Activated CD4-positive, alpha-beta T cell treated with anti-CD3 and anti-CD28 coated beads, Interleukin-2, amount 50 U/mL, for 4 hours (primary cell): ENCODE data around the gene SMURF1.
"Not testable (repeated sequence)": the region's sequence is repeated elsewhere in the genome, so short reads cannot be mapped to it uniquely, and the experiment has no call there.

ENCODE experiments used
- DNase-seq, 2 experiments: peaks; one replicate each; pipeline ENCODE4 v3.0.0-alpha.2; 2020

SMURF1 gene

DNA sequence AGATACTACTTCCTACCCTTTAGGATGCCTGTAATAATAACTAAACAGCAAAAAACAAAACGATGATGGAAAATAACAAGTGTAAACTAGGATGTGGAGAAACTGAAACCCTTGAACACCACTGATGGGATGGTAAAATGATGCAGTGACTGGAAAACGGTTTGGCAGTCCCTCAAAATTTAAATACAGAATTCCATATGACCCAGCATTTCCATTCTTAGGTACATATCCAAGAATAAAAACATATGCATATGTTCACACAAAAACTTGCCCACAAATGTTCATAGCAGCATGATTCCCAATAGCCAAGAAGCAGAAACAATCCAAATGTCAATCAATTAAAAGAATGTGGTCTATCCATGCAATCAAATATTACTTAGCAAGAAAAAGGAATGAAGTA is 25.8 kb downstream of the SMURF1 start:
- no peak for DNase-seq

DNA sequence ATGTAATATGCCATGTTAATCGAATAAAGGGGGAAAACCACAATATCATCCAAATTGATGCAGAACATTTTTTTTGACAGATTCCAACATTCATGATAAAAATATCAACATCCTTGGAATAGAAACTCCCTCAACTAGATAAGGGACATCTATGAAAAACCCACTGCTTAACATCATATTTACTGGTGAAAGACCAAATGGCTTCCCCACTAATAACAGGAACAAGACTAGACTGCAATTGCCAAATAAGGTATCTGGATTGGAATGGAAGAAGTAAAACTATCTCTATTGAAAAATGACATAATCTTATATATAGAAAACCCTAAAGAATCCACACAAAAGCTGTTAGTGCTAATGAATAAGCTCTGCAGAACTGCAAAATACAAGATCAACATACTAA is 27.8 kb downstream of the SMURF1 start:
- no peak for DNase-seq

DNA sequence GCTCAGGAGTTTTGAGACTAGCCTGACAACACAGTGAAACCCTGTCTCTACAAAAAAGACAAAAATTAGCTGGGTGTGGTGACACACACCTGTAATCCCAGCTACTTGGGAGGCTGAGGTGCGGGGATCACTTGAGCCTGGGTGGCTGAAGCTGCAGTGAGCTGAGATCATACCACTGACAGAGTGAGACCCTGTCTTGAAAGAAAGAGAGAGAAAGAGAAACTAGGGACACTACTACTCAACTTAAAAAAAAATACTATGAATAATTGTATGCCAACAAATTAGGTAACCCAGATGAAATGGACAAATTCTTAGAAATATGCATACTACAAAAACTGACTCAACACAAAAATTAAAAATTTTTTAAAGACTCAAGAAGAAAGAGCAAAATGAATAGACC is 28.5 kb downstream of the SMURF1 start:
- no peak for DNase-seq

DNA sequence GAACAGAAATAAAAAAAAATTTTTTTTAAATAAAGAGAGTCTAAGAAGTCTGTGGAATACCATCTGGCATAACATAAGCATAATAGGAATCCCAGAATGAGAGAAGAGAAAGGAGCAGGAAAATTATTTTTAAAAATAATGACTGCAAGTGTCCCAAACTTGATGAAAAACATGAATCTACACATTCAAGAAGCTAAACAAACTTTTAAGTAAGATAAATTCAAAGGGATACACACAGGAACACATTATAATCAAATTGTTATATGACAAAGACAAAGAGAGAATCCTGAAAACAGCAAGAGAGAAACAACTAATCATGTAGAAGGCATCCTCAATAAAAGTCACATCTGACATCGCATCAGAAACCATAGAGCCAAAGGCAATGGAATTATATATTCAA is 30.9 kb downstream of the SMURF1 start:
- DNase-seq = no peak

DNA sequence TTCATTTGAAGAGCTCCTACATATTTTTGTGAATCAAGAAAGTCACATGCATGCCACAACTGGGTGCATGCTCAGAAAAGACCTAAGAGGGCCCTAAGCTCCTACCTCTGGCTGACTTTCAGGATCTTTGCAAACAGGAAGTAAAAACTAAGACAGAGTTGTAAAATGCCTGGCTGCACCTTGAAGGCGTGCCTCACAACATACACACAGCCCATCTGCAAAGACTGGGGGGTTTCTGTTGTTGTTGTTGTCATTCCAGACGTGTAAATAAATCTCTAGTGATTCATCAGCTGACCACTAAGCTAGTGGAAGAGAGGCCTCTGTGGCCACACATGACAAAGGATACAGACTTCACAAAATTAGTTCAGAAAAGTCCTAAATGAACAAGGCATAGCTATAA is 31.8 kb downstream of the SMURF1 start:
- no peak for DNase-seq

DNA sequence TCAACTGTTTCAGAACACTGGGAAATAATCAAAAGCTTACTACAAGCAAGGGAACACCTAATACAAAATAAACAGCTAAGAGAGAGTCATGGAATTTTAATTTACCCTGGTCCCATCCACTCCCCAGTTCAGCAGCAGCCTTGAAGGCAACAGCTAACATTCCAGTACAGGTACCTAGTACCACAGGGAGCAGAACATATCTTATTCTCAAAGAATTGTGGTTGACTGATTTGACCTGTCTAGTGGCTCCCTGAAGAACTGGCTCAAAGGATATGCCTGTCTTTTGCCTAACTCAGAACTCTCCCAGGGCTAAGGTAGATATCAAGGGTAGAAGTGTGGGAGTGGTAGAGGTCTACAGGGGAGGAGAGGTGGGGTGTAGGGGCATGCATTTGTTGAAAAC is 32.3 kb downstream of the SMURF1 start:
- DNase-seq = no peak

DNA sequence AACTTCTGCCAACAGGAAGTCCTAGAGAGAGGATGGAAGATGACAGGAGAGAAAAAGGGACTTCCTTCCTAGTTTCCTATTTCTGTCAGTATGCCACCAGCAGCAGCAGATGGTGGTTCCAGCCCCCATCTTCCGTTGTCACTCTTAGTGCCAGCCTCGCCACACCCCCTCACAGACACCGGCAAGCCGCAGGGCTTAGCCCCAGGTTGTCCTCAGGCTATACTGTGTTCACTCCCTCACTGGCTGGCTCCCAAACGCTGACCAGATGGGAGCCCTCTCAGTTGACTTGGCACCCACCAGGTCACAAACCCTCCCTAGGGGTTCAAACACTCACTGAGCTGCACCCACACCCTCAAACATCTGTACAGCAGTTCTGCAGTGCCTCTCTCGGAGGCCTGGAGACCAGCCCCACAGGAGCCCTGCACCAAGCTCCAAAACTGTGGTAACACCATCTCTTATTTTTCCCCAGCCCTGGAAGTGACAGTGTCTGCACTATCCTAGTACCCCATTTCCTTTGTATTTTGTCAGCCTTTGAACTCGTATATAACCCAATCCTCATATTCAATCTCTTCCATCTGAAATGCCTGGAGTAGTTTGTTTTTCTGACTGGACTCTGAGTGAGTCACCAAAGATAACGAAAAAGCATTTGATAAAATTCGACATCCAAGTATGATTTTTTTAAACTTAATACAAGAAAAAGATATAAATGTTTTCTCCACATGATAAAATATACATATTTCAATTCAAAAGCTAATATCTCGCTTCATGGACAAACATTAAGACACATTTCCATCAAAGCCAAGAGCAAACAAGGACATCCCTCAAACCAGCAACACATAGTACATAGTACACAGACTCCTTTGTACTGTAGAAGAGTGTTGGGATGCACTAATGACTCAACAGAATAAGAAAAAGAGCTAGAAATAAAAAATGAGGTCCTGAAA is 34.5 kb downstream of the SMURF1 start:
- no peak for DNase-seq

DNA sequence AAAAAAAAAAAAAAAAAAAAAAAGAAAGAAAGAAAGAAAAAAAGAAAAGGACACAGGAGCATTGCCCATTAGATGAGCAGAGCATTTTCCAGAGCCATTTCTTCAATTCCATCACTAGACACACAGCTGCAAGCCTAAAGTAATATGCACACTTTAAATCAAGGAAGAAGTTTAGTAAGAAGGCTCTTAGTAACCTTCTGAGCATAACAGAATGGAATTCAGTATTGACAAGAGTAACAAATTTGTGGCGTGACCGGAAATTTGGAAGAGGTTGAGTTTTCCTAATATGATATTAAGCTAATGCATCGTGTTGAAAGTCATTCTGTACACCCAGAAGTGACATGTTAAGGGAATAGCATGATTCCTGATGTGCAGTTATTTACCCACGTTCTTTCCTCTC is 35.3 kb downstream of the SMURF1 start:
- DNase-seq = no peak

DNA sequence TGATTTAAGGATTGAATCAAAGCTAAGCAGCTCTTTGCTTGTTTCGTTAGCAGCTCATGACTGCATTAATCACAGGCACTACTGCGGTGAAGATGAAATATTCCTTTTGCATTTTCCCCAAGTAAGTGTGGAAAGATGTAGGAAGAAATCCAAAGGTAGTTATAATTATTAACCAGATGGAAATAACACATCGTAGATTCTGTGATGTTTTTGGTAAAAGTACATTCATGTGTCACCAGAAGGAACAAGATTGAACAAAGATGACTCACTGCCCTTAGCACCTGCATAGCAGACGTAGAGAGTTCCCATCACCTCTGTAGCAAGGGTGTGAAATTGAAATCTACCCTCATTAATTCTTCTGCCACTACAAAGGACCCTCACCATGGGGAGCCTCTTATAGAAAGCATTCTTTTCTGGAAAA is 37.1 kb downstream of the SMURF1 start:
- DNase-seq = no peak

DNA sequence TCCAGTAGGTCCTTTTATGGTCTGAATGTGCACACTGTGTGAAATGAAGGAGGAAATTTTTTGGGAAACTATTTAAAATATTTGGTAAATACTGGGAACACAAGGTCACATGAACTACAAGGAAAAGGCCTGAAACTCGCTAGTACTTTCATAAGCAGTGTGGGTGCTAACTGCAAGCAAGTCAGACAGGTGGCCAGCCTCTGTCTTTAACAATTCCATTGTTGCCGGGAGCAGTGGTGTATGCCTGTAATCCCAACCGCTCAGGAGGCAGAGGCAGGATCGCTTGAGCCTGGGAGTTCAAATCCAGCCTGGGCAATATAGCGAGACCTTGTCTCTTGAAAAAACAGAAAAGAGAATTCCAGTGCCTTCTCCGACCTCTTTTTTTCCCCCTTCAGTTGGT is 37.5 kb downstream of the SMURF1 start:
- DNase-seq = no peak

DNA sequence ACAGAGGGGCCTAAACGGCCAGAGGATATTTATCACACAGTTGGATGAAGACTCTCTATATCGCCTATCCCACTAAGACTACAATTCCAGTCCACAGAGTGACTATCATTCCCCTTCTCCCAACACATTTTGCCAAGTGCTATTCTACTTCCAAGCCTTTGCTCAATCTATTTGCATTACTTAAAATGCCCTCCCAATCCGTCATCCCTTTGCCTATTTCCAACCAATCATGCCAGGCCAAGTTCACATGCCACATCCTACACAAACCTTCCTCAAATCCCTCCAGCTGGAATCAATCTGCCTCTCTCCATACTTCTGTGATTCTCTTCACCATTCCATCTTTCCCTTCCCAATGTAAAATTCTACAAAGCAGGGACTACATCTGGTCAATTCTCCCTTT is 38.2 kb downstream of the SMURF1 start:
- no peak for DNase-seq

DNA sequence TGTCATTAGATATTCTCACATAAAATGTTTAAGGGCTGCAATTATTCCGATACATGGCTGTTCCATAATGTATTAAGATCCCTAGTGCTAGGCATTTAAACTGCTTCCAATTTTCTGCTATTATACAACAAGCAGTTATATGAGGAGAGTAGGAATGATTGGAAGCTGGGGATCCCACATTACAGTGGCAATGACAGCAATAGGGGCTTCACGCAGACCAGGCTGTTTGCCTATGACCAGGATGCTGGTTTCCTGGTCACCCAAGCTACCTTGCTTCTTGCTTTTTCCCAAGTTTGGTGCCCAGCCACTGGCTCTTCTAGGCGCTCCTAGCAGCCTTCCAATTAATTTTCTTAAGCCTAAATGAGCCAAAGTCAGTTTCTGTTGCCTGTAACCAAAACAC is 39.3 kb downstream of the SMURF1 start:
- no peak for DNase-seq

DNA sequence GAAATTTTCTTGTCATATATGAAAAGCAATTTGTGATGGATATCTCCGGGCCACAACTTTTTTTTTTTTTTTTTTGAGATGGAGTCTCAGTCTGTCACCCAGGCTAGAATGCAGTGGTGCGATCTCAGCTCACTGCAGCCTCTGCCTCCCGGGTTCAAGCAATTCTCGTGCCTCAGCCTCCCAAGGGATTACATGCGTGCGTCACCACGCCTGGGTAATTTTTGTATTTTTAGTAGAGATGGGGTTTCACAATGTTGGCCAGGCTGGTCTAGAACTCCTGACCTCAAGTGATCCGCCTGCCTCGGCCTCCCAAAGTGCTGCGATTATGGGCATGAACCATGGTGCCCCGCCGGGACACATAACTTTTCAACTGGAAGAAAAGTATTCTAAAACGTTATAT is 40.1 kb downstream of the SMURF1 start:
- DNase-seq = not testable (repeated sequence)

DNA sequence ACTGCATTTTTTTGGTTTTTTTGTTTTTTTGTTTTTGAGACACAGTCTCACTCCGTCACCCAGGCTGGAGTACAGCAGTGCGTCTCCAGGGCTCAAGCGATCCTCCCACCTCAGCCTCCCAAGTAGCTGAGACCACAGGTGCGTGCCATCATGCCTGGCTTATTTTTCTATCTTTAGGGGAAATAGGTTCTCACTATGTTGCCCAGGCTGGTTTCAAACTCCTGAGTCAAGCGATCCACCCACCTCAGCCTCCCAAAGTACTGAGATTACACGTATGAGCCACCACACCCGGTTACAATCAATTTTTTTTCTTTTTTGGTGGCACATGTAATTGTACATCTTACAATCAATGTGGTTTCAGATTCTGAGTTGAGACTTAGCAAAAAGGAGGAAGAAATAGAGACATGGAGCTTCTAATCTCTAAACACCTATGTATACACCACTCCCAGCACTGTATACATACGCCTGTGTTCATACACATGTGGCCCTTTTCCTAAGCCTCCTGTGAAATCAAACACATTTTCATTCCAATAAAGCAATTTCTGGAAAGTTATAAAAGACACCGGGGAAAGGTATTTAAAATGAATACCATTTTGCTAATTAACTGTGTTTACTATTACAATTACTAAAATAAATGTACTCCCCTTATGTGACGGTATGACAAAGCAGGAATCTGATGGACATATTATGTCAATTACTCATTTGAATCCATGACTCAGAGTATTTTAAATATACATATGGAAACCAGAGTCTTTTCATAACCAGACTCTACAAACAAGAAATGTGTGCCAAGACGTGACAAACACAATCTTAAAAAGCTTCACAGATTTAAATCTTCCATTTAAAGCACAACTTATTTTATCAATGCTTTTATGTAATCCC is 40.9 kb downstream of the SMURF1 start:
- no peak for DNase-seq

DNA sequence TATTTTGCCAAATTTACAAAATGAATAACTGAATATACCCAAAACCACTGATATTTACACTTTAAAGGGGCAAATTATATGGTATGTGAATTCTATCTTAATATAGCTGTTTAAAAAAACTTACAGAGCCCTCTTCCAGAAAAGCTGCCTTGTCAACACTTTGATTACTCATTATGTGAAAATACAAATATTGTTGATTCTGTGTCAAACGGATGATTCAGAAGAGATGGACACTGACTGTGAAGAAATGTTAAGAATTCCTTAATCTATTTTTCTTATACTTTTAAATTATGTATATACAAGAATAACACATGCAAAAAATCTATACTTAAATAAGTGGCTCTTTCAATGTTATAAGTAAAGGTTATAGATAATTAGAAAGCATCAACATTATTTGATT is 41.5 kb downstream of the SMURF1 start:
- no peak for DNase-seq

DNA sequence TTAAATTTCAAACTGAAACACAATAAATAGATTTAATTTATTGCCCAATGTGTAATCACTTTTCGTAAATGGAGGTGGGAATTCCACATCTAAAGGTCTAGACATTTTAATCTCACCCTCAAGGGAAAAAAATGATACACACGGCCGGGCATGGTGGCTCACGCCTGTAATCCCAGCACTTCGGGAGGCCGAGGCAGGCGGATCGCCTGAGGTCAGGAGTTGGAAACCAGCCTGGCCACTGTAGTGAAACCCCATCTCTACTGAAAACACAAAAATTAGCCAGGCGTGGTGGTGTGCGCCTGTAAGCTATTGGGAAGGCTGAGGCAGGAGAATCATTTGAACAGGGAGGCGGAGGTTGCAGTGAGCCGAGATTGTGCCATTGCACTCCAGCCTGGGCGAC is 42.4 kb downstream of the SMURF1 start:
- DNase-seq = not testable (repeated sequence)

DNA sequence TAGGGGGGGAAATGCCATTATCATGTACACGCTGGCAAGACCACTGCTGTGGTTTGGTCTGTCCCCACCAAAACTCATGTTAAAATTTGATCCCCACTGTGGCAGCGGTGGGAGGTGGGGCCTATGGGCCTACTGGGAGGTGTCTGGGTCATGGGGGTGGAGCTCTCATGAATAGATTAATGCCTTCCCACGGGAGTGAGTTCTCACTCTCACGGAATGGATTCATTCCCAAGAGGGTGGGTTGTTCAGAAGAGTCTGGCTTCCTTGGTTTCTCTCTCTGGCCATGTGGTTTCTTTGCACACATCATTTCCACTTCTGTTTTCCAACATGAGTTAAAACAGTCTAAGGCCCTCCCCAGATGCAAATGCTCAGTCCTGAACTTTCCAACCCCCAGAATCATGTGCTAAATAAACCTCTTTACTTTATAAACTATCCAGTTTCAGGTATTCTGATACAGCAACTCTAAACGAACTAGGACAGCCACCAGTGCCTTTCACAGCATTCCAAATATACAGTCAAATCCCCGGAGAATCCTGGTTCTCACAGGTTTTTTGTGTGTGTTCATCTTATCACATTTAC is 44.3 kb downstream of the SMURF1 start:
- no peak for DNase-seq

DNA sequence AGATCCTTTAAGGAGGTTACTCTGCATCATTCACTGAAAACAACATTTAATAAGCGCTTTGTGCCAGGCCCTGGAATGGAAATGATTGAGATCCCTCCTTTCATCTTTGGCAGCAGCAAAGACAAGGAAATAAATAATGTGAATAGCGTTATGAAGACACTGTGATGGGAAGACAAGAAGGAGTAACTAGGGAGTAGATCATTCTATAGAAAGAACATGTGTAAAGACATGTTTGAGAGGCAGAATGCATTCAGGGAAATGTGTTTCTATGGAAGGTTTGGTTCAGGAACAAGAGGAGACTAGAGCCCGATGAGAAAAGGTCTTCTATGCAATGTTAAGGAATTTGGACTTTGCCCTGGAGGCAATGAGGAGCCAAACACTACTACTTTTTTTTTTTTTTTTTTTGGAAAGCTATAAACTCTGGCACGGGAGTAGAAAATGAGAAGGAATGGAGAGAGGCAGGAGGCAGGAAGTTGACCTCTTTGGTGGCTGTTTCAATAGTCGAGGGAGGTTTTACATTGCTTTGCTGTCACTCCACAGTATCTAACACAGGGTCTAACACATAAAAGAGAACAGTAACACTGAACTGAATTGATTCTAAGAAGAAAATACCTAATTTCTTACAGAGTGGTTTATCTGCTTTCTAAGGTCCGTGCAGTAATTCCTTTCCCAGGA is 44.9 kb downstream of the SMURF1 start:
- no peak for DNase-seq

DNA sequence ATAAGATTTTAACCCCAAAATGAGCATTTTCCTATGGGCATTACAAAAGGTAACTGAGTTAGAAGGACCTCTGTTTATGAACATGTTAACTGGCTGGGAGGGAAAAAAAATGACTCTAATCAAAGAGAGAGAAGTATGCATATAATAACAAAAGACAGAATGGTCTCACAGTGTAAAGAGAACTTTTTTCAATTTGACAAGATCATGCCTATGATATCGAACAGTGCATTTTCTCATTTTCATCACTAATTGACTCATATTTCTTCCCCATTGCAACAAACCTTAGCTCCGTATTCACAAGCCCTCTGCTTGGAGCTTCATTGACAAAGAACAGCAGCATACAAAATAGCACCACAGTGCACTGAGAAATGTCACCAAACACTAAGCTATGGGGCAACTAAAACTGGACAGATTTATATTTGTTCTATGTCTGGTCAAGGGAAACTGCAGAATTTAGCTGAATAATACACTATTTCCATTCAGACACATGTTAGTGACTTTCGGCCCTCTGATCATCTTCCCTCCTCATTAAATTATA is 45.6 kb downstream of the SMURF1 start:
- DNase-seq = no peak

DNA sequence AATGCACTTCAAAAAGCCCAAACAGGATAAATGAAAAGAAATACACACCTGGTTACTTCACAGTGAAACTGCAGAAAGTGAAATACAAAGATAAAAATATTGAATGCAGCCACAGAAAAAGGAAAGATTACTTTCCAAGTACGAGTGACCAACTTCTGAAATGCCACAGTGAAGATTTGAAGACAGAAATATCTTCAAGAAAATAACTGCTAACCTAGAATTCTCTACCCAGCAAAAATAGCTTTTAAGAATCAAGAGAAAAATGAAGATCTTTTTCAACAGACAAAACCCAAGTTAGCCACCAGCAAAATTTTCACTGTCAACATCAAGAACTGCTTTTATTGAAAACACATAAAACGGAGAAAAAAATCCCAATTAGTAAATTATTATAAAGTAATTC is 46.2 kb downstream of the SMURF1 start:
- no peak for DNase-seq

DNA sequence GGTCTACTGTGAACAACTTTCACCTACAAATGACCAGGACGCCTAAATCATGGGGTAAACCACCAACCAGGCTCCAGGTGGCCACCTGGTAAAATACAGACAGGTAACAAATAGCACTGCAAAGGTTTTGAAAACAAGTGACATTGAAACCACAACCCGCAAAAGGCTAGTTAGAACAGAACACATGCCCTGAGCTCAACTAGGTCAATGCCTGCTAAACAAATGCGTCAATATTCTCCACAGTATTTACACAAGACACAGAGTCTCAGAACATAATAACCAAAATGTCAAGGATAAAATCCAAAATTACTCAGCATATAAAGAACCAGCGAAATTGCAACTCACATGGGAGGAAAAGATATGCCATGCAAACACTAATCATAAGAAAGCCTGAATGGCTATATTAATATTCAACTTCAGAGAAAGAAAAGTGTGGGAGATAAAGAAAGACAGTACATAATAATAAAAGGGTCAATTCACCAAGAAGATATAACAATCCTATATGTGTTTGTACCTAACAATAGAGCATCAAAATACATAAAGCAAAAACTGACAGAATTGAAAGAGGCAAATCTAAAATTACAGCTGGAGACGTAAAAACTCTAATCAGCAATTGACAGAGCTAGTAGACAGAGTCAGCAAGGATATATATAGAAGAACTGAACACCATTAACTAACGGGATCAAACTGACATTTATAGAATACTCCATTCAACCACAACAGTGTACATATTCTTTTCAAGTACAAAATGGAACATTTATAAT is 47.6 kb downstream of the SMURF1 start:
- DNase-seq = no peak

DNA sequence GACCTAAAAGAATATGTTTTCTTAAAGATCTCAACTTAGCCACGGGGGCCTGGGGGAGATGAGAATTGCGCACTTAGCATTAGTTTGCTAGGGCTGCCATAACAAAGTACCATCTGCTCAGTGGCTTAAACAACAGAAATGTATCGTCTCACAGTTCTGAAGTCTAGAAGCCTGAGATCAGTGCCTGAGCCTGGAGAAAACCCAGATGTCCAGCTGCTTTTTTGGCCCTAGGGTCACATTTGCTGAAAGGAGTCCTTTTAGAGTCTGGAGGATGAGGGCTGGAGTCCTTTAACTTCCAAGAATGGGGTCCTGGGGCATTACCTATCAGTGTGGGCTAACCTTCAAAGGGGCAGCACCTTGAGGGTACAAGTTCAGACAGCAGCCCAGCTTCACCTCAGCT is 48.2 kb downstream of the SMURF1 start:
- no peak for DNase-seq
